B cell (primary cell): ENCODE measurements around the gene FKBP15. TPM values are rescaled to one million over a fixed set of nuclear protein-coding genes. Genes with fewer than 3 reads are reported as not detected.

ENCODE experiments used
- ATAC-seq: fragments of 200-7000 bp; cut with Tn5 transposase; one replicate; pipeline ENCODE4 v1.10.0; 2021; ENCODE audit warnings: low read depth, mild to moderate bottlenecking, moderate number of reproducible peaks, moderate library complexity
- CTCF ChIA-PET: fragments of 350-600 bp; sonication (Branson Sonifier 250); formaldehyde crosslinking; loops from one replicate; lab custom pipeline; 2021; ENCODE audit warnings: antibody characterized with exemption, inconsistent platforms; lab: Charles Lee
- POLR2A ChIA-PET: fragments of 350-600 bp; sonication (Branson Sonifier 250); formaldehyde crosslinking; loops from one replicate; lab custom pipeline; 2021; ENCODE audit warnings: antibody characterized with exemption; lab: Charles Lee
- DNase-seq: peaks from one replicate; pipeline ENCODE4 v3.0.0; 2013
- H2AFZ ChIP-seq: 2 replicates; pipeline ENCODE4 v1.6.1; 2012; ENCODE audit warnings: mild to moderate bottlenecking, low read depth, low read length; ENCODE audit not compliant: insufficient read depth, poor library complexity, severe bottlenecking
- H3K27ac ChIP-seq, 2 donors: 1 replicate in 1 of 2; 2 replicates in 1 of 2; pipeline ENCODE4 v1.5.1; 2012 to 2013; ENCODE audit warnings: low read length in 2 of 2, mild to moderate bottlenecking in 2 of 2, moderate library complexity in 1 of 2
- H3K27me3 ChIP-seq, 4 experiments: fragments of 200-600 bp in 1 of 4; sonication (generic) in 1 of 4; replicated peaks in 1 of 4; 1 replicate in 2 of 4; 2 replicates in 2 of 4; pipeline versions ENCODE4 v1.6.1 to v1.7.0; 2013 to 2016; ENCODE audit warnings: low read length in 3 of 4, mild to moderate bottlenecking in 2 of 4, mixed read lengths in 1 of 4, moderate library complexity in 1 of 4; ENCODE audit not compliant: insufficient read depth in 4 of 4, control insufficient read depth in 3 of 4; ENCODE audit errors: control extremely low read depth in 1 of 4
- H3K36me3 ChIP-seq, 2 experiments: replicated peaks in 1 of 2; 1 replicate in 1 of 2; 2 replicates in 1 of 2; pipeline versions ENCODE4 v1.6.1 to v1.7.1; 2013; ENCODE audit warnings: low read length in 1 of 2; ENCODE audit not compliant: insufficient read depth in 2 of 2, control insufficient read depth in 1 of 2; ENCODE audit errors: control extremely low read depth in 1 of 2, extremely low read depth in 1 of 2
- H3K4me1 ChIP-seq, 2 donors: fragments of 200-600 bp in 1 of 2; sonication (generic) in 1 of 2; 1 replicate in 1 of 2; 2 replicates in 1 of 2; pipeline versions ENCODE4 v1.5.1 to v1.6.1; 2013 to 2017; ENCODE audit warnings: low read length in 2 of 2; ENCODE audit not compliant: control insufficient read depth in 2 of 2, insufficient read depth in 2 of 2
- H3K4me2 ChIP-seq: replicated peaks from 2 replicates; pipeline ENCODE3; 2012; ENCODE audit warnings: mild to moderate bottlenecking, low read depth, low read length; ENCODE audit not compliant: poor library complexity, severe bottlenecking
- H3K4me3 ChIP-seq, 5 experiments: fragments of 200-600 bp in 1 of 5; sonication (generic) in 1 of 5; 1 replicate in 3 of 5; 2 replicates in 2 of 5; pipeline versions ENCODE4 v1.5.1 to v1.7.0; 2011 to 2016; ENCODE audit warnings: low read length in 4 of 5, mild to moderate bottlenecking in 4 of 5, low read depth in 2 of 5, control low read depth in 1 of 5, moderate library complexity in 1 of 5; ENCODE audit not compliant: insufficient read depth in 1 of 5; ENCODE audit errors: control extremely low read depth in 1 of 5, extremely low read depth in 1 of 5
- H3K79me2 ChIP-seq: fragments of 200-600 bp; sonication (generic); one replicate; pipeline ENCODE4 v1.6.0; 2016; ENCODE audit warnings: low read length; ENCODE audit not compliant: control insufficient read depth, insufficient read depth
- H3K9ac ChIP-seq: fragments of 200-600 bp; sonication (generic); 2 replicates; pipeline ENCODE4 v1.6.1; 2017; ENCODE audit warnings: mild to moderate bottlenecking, low read length, moderate library complexity
- H3K9me3 ChIP-seq, 3 donors: one replicate each; pipeline versions ENCODE4 v1.6.1 to v1.7.1; 2013; ENCODE audit warnings: low read length in 2 of 3; ENCODE audit not compliant: control insufficient read depth in 2 of 3, insufficient read depth in 1 of 3; ENCODE audit errors: control extremely low read depth in 1 of 3
- H4K20me1 ChIP-seq: 2 replicates; pipeline ENCODE4 v1.6.0; 2012; ENCODE audit warnings: mild to moderate bottlenecking, low read length; ENCODE audit not compliant: insufficient read depth, control insufficient read depth, poor library complexity, severe bottlenecking
- H3K27ac Mint-ChIP-seq: one replicate; pipeline ENCODE4 v1.8.0; 2021; ENCODE audit warnings: mixed read lengths
- H3K27me3 Mint-ChIP-seq: one replicate; pipeline ENCODE4 v1.8.0; 2021; ENCODE audit warnings: mixed read lengths
- H3K4me1 Mint-ChIP-seq: one replicate; pipeline ENCODE4 v1.8.0; 2021; ENCODE audit warnings: mixed read lengths
- H3K4me3 Mint-ChIP-seq: one replicate; pipeline ENCODE4 v1.8.0; 2021; ENCODE audit warnings: mixed read lengths
- H3K9me3 Mint-ChIP-seq: one replicate; pipeline ENCODE4 v1.8.0; 2022; ENCODE audit warnings: mixed read lengths; ENCODE audit not compliant: insufficient read depth
- CTCF ChIP-seq: fragments of 200-600 bp; IDR thresholded peaks from one replicate; pipeline ENCODE4 v1.8.0; 2022; ENCODE audit warnings: antibody characterized with exemption, mild to moderate bottlenecking
- EZH2 ChIP-seq: IDR thresholded peaks from 2 replicates; pipeline ENCODE4 v1.6.1; 2012; ENCODE audit warnings: borderline replicate concordance, low read depth, mild to moderate bottlenecking, moderate library complexity, low read length; ENCODE audit not compliant: insufficient read depth, poor library complexity, severe bottlenecking
- WGBS: methylation state at CpG from one replicate; pipeline ENCODE4 v1.1.5; 2013; ENCODE audit warnings: missing lambda C conversion rate; ENCODE audit not compliant: insufficient coverage; 5-methylcytosine and 5-hydroxymethylcytosine counted together
- intact Hi-C: fragments of 100-400 bp; cut with micrococcal nuclease; formaldehyde crosslinking; loops from one replicate; pipeline ENCODE4 v1.10.0; 2022
- polyA plus RNA-seq: library from polyadenylated mRNA; depleted of rRNA; stranded (reverse); fragments of >200 nt; gene quantifications from 2 replicates; pipeline ENCODE4 v1.2.3, GENCODE V29; 2012
- total RNA-seq, 2 donors: library from RNA; stranded (reverse); fragments of 120-200 nt in 1 of 2; gene quantifications; 1 replicate in 1 of 2; 2 replicates in 1 of 2; pipeline versions ENCODE4 v1.2.3 to v1.2.4, GENCODE V29; 2013 to 2022

FKBP15 gene
- total and polyA plus RNA-seq, 2 donors (not counting 1 experiment from before 2014, with no cell fraction given): 21.1 to 40.6 TPM

DNA sequence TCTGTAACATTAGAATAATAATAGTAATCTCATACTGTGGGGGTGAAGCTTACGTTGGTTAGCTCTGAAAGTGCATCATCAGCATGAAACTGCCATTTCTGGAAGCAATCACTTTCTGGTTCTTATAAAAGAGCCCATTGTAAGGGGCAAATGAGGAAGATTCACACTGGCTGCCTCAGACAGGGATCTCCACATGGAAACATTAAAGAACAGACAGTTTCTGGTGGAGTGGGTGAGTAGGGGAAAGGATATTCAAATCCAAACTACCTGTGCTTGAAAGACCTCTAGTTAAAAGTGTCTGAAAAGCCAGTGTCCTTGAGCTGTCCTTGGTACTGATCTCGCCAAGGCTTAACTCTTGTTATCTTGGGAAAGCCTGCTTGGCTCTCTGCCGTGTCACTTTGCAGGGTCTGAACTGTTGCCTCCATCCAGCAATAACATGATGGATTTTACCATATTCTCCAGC lies 89.4 kb downstream of the FKBP15 start:
- Histone ChIP-seq H2AFZ (no peak overlapping the region), H3K27ac (no peak overlapping the region), H3K4me3 (no peak overlapping the region), H4K20me1 (no peaks in the 10 kb centered on the region), H3K36me3 (no peaks in the 10 kb centered on the region), H3K9ac (no peak overlapping the region), H3K79me2 (no peaks in the 10 kb centered on the region), H3K9me3 (peaks cover 0 to 5% (median 0%) of the 10 kb centered on the region in 3 donors), H3K4me2 (no peak overlapping the region), H3K27me3 (peaks cover 0 to 9% (median 7%) of the 10 kb centered on the region in 4 experiments), H3K4me1 (no peaks in the 10 kb centered on the region)
- Mint-ChIP-seq H3K27me3 (peaks cover 32% of the 10 kb centered on the region), H3K4me1 (no peaks in the 10 kb centered on the region), H3K27ac (no peak overlapping the region), H3K4me3 (no peak overlapping the region), H3K9me3 (no peaks in the 10 kb centered on the region)
- WGBS: 0% methylated on average over 2 of the region's 3 CpGs
- DNase-seq (no peak), ATAC-seq (no peak)
- TF ChIP-seq EZH2 (no peak), CTCF (no peak)
- ChIA-PET CTCF (no interaction called here), POLR2A (no interaction called here)
- intact Hi-C loops: no loop called here

GRCh38 chr9:113129884-113130283 lies 91.2 kb downstream of the FKBP15 start:
- no peaks in the 10 kb centered on the region for H3K79me2 ChIP-seq
- H3K27ac Mint-ChIP-seq: no peak overlapping the region
- H3K4me3 ChIP-seq: no peak overlapping the region
- no peaks in the 10 kb centered on the region for H3K9me3 ChIP-seq
- no peaks in the 10 kb centered on the region for H3K9me3 Mint-ChIP-seq
- TF ChIP-seq CTCF (no peak), EZH2 (no peak)
- no peak overlapping the region for H2AFZ ChIP-seq
- no peak overlapping the region for H3K9ac ChIP-seq
- no peaks in the 10 kb centered on the region for H4K20me1 ChIP-seq
- ChIA-PET POLR2A (no interaction called here), CTCF (no interaction called here)
- ATAC-seq: no peak
- peaks cover 0 to 9% (median 7%) of the 10 kb centered on the region in 4 experiments for H3K27me3 ChIP-seq
- intact Hi-C loops: no loop called here
- no peak overlapping the region for H3K27ac ChIP-seq
- WGBS: 100% methylated on average over 1 of the region's 4 CpGs
- peaks cover 33% of the 10 kb centered on the region for H3K27me3 Mint-ChIP-seq
- H3K4me1 Mint-ChIP-seq: no peaks in the 10 kb centered on the region
- DNase-seq: no peak
- H3K4me1 ChIP-seq: peaks cover 0 to 3% of the 10 kb centered on the region in 2 donors
- H3K4me3 Mint-ChIP-seq: no peak overlapping the region
- H3K36me3 ChIP-seq: no peaks in the 10 kb centered on the region
- no peak overlapping the region for H3K4me2 ChIP-seq
